Measurements from ENCODE around the gene LHX6.

LHX6 gene

DNA sequence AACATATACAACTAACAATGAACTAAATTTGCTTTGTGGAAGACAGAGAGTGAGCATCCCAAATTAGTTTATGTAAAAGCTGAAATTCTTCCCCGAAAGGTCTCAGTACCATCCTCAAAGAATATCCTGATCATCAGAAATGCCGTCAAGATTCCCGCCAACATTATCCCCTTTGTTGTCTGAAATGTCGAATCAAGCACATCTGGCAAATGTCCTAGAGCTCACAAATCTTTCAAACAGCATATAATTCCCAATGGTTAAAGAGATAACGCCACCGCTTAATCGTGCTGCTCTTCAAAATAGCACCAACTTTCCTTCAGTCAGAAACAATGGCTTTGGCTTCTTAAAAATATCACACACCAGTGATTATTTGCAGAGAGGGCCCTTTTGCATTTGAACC lies 45.3 kb downstream of the LHX6 start:
- no peak for TF ChIP-seq ZFX (IDR thresholded peaks at IDR 0.05)
- TF ChIP-seq, protein P1, sequence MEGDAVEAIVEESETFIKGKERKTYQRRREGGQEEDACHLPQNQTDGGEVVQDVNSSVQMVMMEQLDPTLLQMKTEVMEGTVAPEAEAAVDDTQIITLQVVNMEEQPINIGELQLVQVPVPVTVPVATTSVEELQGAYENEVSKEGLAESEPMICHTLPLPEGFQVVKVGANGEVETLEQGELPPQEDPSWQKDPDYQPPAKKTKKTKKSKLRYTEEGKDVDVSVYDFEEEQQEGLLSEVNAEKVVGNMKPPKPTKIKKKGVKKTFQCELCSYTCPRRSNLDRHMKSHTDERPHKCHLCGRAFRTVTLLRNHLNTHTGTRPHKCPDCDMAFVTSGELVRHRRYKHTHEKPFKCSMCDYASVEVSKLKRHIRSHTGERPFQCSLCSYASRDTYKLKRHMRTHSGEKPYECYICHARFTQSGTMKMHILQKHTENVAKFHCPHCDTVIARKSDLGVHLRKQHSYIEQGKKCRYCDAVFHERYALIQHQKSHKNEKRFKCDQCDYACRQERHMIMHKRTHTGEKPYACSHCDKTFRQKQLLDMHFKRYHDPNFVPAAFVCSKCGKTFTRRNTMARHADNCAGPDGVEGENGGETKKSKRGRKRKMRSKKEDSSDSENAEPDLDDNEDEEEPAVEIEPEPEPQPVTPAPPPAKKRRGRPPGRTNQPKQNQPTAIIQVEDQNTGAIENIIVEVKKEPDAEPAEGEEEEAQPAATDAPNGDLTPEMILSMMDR (conservative IDR thresholded peaks at IDR 0.05): no peak
- H3K27ac ChIP-seq: no peak overlapping the region

DNA sequence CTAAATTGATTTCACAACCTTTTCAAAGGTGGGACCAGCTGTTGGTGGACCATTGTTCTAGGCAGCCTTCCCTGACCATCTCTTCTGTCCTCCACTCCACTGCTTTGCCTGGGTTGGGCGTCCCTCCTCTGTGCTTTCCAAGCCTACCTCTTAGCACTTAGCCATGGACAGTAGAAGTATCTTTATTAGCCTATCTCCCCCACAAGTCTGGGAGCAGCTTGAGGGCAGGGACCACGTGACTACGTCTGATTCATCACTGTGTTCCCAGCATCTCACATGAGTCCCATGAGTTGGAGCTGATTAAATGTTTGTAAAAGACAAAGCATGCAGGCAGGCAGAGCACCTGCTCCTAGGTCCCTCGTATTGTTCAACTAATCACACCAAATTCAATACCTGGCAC lies 48.1 kb downstream of the LHX6 start:
- TF ChIP-seq, protein P1 (conservative IDR thresholded peaks at IDR 0.05): no peak
- TF ChIP-seq ZFX (IDR thresholded peaks at IDR 0.05): no peak
- H3K27ac ChIP-seq: no peak overlapping the region

DNA sequence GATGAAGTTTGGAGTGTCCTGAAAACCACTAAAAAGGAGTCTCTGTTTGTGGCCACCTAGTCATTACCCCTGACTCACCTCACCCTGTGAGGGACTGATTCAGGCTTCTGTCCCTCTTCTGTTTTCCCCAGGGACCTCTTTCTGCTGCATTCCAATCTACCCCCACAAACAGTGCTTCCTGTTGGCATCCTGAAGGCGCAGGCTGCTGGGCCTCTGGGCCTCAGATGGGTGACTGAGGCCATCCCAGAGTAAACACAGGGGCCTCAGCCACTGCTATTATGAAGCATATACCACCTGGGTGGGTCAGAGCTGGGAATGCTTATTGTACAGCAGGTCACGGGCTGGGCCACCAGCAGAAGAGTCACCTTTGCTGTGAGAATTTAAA lies 49.1 kb downstream of the LHX6 start:
- TF ChIP-seq, protein P1 (conservative IDR thresholded peaks at IDR 0.05): no peak
- TF ChIP-seq ZFX (IDR thresholded peaks at IDR 0.05): no peak
- H3K27ac ChIP-seq: no peak overlapping the region

DNA sequence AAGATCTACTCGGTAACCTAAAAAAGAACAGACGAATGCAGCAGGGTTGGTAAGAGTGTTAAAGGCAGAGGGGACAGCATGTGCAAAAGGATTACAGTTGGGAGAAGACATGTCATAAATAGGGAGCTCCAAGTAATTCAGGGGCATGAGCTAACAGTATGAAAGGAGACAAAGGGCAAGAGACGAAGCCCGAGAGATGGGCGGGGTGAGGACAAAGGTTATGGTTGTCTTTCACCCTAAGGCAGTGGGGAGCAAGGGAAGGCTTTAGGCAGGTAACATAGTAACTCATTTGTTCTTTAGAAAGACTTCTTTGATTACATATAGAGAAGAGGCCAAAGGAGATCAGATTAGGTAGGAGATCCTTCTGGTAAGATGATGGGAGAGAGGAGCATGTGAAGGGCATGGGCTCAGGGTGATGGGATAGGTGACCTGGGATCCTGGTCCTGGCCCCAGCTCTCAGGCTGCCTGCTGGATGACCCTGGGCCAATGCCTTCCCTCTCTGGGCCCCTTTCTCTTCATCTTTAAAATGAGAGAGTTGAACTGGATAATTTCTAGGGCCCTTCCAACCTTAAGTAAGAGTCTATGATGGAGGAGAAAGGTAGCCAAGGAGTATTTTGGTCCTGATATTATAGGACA lies 49.6 kb downstream of the LHX6 start:
- no peak for TF ChIP-seq ZFX (IDR thresholded peaks at IDR 0.05)
- TF ChIP-seq, protein P1 (conservative IDR thresholded peaks at IDR 0.05): no peak
- H3K27ac ChIP-seq: no peak overlapping the region

DNA sequence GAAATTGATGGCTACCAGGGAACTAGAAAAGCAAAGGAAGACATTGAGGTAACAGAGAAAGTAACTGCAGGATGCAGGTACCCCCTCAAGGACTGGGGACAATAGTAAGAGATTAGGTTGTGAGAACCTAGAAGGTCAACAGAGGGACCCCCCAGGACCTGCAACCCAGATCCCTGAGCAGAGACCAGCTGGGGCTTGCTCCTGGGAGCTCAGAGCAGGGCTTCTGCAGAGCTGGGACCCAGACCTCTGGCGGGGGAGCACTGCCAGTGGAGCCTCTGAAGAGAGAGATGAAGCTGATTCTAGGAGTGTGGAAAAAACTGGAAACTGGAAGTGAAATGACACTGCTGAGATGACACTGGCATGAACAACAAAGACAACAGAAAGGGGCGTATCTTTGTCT lies 51.8 kb downstream of the LHX6 start:
- no peak overlapping the region for H3K27ac ChIP-seq
- TF ChIP-seq, protein P1 (conservative IDR thresholded peaks at IDR 0.05): no peak
- TF ChIP-seq ZFX (IDR thresholded peaks at IDR 0.05): no peak

DNA sequence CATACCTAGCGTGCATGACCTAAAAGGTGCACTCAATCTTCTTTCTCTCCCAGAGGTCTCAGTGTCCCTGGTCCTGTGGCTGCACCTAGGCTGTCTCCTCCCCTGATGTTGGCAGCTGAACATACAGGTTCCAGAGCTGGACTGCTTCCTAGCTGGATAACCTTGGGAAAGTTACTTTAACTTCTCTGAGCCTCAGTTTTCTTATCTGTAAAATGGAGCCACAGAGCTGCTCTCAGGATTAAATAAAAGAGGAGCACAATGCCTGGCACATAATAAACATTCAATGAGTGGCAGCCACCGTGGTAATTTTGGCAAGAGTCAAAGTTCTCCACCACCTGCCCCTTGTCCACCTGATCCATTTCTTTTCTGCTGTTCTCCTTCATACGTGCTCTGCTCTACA lies 55.1 kb downstream of the LHX6 start:
- no peak overlapping the region for H3K27ac ChIP-seq
- TF ChIP-seq, protein P1 (conservative IDR thresholded peaks at IDR 0.05): no peak
- no peak for TF ChIP-seq ZFX (IDR thresholded peaks at IDR 0.05)

DNA sequence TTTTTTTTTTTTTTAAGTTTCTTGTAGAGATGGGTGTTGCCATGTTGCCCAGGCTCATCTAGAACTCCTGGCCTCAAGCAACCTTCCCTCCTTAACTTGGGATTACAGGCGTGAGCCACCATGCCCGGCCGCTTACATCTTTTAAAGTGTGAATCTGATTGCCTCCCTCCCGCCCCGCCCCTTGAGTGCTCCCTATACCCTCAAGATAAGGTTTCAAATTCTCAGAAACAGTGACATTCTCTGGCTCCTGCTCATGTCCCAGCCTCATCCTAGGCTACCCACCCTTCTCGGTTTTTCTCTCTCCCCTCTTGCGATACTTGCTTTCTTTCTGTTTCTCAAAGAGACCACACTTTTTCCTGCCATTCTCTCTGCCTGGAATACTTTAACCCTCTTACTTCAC lies 56.6 kb downstream of the LHX6 start:
- TF ChIP-seq, protein P1 (conservative IDR thresholded peaks at IDR 0.05): no peak
- no peak for TF ChIP-seq ZFX (IDR thresholded peaks at IDR 0.05)
- H3K27ac ChIP-seq: no peak overlapping the region
